ENCODE results near the gene GALNT10. TPM values are rescaled to one million over a fixed set of nuclear protein-coding genes. Genes with fewer than 3 reads are reported as not detected.

Gene GALNT10
- total and polyA plus RNA-seq, 2 of the 8 experiments (the other 6 are each of a cell fraction or from before 2014, with no cell fraction given): 4.6 to 15.5 TPM

GRCh38 chr5:154236536-154237375 is 46.2 kb downstream of the GALNT10 start (continued):
- TF ChIP-seq, protein P1, sequence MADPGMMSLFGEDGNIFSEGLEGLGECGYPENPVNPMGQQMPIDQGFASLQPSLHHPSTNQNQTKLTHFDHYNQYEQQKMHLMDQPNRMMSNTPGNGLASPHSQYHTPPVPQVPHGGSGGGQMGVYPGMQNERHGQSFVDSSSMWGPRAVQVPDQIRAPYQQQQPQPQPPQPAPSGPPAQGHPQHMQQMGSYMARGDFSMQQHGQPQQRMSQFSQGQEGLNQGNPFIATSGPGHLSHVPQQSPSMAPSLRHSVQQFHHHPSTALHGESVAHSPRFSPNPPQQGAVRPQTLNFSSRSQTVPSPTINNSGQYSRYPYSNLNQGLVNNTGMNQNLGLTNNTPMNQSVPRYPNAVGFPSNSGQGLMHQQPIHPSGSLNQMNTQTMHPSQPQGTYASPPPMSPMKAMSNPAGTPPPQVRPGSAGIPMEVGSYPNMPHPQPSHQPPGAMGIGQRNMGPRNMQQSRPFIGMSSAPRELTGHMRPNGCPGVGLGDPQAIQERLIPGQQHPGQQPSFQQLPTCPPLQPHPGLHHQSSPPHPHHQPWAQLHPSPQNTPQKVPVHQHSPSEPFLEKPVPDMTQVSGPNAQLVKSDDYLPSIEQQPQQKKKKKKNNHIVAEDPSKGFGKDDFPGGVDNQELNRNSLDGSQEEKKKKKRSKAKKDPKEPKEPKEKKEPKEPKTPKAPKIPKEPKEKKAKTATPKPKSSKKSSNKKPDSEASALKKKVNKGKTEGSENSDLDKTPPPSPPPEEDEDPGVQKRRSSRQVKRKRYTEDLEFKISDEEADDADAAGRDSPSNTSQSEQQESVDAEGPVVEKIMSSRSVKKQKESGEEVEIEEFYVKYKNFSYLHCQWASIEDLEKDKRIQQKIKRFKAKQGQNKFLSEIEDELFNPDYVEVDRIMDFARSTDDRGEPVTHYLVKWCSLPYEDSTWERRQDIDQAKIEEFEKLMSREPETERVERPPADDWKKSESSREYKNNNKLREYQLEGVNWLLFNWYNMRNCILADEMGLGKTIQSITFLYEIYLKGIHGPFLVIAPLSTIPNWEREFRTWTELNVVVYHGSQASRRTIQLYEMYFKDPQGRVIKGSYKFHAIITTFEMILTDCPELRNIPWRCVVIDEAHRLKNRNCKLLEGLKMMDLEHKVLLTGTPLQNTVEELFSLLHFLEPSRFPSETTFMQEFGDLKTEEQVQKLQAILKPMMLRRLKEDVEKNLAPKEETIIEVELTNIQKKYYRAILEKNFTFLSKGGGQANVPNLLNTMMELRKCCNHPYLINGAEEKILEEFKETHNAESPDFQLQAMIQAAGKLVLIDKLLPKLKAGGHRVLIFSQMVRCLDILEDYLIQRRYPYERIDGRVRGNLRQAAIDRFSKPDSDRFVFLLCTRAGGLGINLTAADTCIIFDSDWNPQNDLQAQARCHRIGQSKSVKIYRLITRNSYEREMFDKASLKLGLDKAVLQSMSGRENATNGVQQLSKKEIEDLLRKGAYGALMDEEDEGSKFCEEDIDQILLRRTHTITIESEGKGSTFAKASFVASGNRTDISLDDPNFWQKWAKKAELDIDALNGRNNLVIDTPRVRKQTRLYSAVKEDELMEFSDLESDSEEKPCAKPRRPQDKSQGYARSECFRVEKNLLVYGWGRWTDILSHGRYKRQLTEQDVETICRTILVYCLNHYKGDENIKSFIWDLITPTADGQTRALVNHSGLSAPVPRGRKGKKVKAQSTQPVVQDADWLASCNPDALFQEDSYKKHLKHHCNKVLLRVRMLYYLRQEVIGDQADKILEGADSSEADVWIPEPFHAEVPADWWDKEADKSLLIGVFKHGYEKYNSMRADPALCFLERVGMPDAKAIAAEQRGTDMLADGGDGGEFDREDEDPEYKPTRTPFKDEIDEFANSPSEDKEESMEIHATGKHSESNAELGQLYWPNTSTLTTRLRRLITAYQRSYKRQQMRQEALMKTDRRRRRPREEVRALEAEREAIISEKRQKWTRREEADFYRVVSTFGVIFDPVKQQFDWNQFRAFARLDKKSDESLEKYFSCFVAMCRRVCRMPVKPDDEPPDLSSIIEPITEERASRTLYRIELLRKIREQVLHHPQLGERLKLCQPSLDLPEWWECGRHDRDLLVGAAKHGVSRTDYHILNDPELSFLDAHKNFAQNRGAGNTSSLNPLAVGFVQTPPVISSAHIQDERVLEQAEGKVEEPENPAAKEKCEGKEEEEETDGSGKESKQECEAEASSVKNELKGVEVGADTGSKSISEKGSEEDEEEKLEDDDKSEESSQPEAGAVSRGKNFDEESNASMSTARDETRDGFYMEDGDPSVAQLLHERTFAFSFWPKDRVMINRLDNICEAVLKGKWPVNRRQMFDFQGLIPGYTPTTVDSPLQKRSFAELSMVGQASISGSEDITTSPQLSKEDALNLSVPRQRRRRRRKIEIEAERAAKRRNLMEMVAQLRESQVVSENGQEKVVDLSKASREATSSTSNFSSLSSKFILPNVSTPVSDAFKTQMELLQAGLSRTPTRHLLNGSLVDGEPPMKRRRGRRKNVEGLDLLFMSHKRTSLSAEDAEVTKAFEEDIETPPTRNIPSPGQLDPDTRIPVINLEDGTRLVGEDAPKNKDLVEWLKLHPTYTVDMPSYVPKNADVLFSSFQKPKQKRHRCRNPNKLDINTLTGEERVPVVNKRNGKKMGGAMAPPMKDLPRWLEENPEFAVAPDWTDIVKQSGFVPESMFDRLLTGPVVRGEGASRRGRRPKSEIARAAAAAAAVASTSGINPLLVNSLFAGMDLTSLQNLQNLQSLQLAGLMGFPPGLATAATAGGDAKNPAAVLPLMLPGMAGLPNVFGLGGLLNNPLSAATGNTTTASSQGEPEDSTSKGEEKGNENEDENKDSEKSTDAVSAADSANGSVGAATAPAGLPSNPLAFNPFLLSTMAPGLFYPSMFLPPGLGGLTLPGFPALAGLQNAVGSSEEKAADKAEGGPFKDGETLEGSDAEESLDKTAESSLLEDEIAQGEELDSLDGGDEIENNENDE (IDR thresholded peaks at IDR 0.05; ENCODE audit: insufficient replicate concordance, low read length): no peak
- TF ChIP-seq, protein P2, sequence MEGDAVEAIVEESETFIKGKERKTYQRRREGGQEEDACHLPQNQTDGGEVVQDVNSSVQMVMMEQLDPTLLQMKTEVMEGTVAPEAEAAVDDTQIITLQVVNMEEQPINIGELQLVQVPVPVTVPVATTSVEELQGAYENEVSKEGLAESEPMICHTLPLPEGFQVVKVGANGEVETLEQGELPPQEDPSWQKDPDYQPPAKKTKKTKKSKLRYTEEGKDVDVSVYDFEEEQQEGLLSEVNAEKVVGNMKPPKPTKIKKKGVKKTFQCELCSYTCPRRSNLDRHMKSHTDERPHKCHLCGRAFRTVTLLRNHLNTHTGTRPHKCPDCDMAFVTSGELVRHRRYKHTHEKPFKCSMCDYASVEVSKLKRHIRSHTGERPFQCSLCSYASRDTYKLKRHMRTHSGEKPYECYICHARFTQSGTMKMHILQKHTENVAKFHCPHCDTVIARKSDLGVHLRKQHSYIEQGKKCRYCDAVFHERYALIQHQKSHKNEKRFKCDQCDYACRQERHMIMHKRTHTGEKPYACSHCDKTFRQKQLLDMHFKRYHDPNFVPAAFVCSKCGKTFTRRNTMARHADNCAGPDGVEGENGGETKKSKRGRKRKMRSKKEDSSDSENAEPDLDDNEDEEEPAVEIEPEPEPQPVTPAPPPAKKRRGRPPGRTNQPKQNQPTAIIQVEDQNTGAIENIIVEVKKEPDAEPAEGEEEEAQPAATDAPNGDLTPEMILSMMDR (IDR thresholded peaks at IDR 0.05; ENCODE audit: control extremely low read depth in 1 of 3, insufficient read depth in 1 of 3, low read depth in 1 of 3, low read length in 3 of 3): peak in 2 of 3 experiments; percentile 10 to 21; a peak in 1 of 4 replicates
- TF ChIP-seq, protein P3, sequence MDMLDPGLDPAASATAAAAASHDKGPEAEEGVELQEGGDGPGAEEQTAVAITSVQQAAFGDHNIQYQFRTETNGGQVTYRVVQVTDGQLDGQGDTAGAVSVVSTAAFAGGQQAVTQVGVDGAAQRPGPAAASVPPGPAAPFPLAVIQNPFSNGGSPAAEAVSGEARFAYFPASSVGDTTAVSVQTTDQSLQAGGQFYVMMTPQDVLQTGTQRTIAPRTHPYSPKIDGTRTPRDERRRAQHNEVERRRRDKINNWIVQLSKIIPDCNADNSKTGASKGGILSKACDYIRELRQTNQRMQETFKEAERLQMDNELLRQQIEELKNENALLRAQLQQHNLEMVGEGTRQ (IDR thresholded peaks at IDR 0.05; ENCODE audit: low read length): no peak
- peak; percentile 30 to 47; a peak in 3 of 4 replicates for TF ChIP-seq RAD21 (IDR thresholded peaks at IDR 0.05 in 1 of 2, conservative IDR thresholded peaks at IDR 0.05 in 1 of 2; ENCODE audit: low read depth in 2 of 2, low read length in 2 of 2)
